K562 (cell line): ENCODE data around the gene DYNC2I2. TPM values are rescaled to one million over a fixed set of nuclear protein-coding genes. Genes with fewer than 3 reads are reported as not detected.

ENCODE experiments used
- ATAC-seq: fragments of 200-7000 bp; cut with Tn5 transposase; 3 replicates; pipeline ENCODE4 v1.9.1; 2020; ENCODE audit warnings: moderate library complexity
- BruUV-seq: library from RNA; stranded (reverse); fragments of 400-500 nt; replicated peaks from 2 replicates; lab custom pipeline; 2021; lab: Mats Ljungman, UMichigan
- CTCF ChIA-PET: fragments of 300-600 bp; formaldehyde crosslinking; extraction: SDS; loops from one replicate; lab custom pipeline; 2021; ENCODE audit warnings: low intra/inter-chr PET ratio; lab: Yijun Ruan, JAX
- POLR2A ChIA-PET: fragments of 300-600, 350-650 bp; sonication (Branson Sonifier 250); formaldehyde crosslinking; extraction: SDS; loops from one replicate; lab custom pipeline; 2021; ENCODE audit warnings: antibody characterized with exemption, inconsistent platforms; lab: Yijun Ruan, JAX
- DNase-seq, 4 experiments: peaks; one replicate each; pipeline versions ENCODE4 v3.0.0 to v3.0.0-alpha.2; 2011 to 2018; ENCODE audit warnings: low spot score in 3 of 4, mixed read lengths in 3 of 4; ENCODE audit errors: extremely low read depth in 1 of 4
- FAIRE-seq: peaks from 2 replicates; lab custom pipeline; 2011; peaks lifted over from hg19 to GRCh38; lab: Jason Lieb, UNC
- H2AFZ ChIP-seq: 2 replicates; pipeline ENCODE4 v1.6.0; 2011; ENCODE audit warnings: low read depth, low read length, control low read depth, inconsistent platforms
- H3K27ac ChIP-seq: fragments of 200-600 bp; 3 replicates; pipeline ENCODE4 v1.8.0; 2011; ENCODE audit warnings: low read depth, mild to moderate bottlenecking, control low read depth, inconsistent platforms, low read length, moderate library complexity, mixed read lengths; ENCODE audit errors: extremely low read depth
- H3K27me3 ChIP-seq, 2 experiments: fragments of 300-600 bp in 1 of 2; 2 replicates in 1 of 2; 3 replicates in 1 of 2; pipeline versions ENCODE4 v1.6.0 to v1.8.0; 2011; ENCODE audit warnings: inconsistent platforms in 2 of 2, low read length in 2 of 2, mild to moderate bottlenecking in 1 of 2, mixed read lengths in 1 of 2, moderate library complexity in 1 of 2; ENCODE audit not compliant: control insufficient read depth in 2 of 2, insufficient read depth in 2 of 2
- H3K36me3 ChIP-seq: fragments of 300-600 bp; 3 replicates; pipeline ENCODE4 v1.8.0; 2011; ENCODE audit warnings: mild to moderate bottlenecking, low read length, inconsistent platforms; ENCODE audit not compliant: control insufficient read depth, insufficient read depth
- H3K4me1 ChIP-seq, 2 experiments: fragments of 200-600 bp in 1 of 2; replicated peaks in 1 of 2; 2 replicates in 1 of 2; 3 replicates in 1 of 2; pipeline versions ENCODE4 v1.5.1 to v1.8.0; 2011; ENCODE audit warnings: inconsistent platforms in 2 of 2, low read length in 2 of 2, mild to moderate bottlenecking in 1 of 2, mixed read lengths in 1 of 2, moderate library complexity in 1 of 2; ENCODE audit not compliant: control insufficient read depth in 2 of 2, insufficient read depth in 2 of 2
- H3K4me2 ChIP-seq: 2 replicates; pipeline ENCODE4 v1.6.1; 2011; ENCODE audit warnings: low read length, control low read depth, inconsistent platforms, mixed read lengths; ENCODE audit not compliant: insufficient read depth
- H3K4me3 ChIP-seq: fragments of 200-600 bp; sonication (generic), shearing (Covaris generic); 2 replicates; pipeline ENCODE4 v1.5.1; 2016; ENCODE audit warnings: control low read depth, inconsistent platforms
- H3K79me2 ChIP-seq: fragments of 200-600 bp; 3 replicates; pipeline ENCODE4 v1.8.0; 2011; ENCODE audit warnings: low read length, inconsistent platforms; ENCODE audit not compliant: control insufficient read depth, insufficient read depth
- H3K9ac ChIP-seq, 2 experiments: 2 replicates each; pipeline versions ENCODE4 v1.6.0 to v1.6.1; 2011; ENCODE audit warnings: low read depth in 2 of 2, low read length in 2 of 2, control low read depth in 1 of 2, inconsistent platforms in 1 of 2, mild to moderate bottlenecking in 1 of 2, mixed read lengths in 1 of 2; ENCODE audit not compliant: insufficient read depth in 1 of 2
- H3K9me1 ChIP-seq: one replicate; pipeline ENCODE4 v1.6.0; 2011; ENCODE audit warnings: inconsistent platforms, mild to moderate bottlenecking, low read length, moderate library complexity; ENCODE audit not compliant: control insufficient read depth, insufficient read depth
- H3K9me3 ChIP-seq: replicated peaks from 2 replicates; pipeline ENCODE4 v1.5.1; 2011; ENCODE audit warnings: low read depth, low read length, inconsistent platforms; ENCODE audit not compliant: control insufficient read depth, insufficient read depth
- H4K20me1 ChIP-seq: replicated peaks from 2 replicates; pipeline ENCODE4 v1.6.1; 2011; ENCODE audit warnings: low read length, inconsistent platforms, mixed read lengths; ENCODE audit not compliant: control insufficient read depth, insufficient read depth
- ARHGAP35 ChIP-seq: fragments of 450-650 bp; IDR thresholded peaks from 2 replicates; pipeline ENCODE4 v1.6.1; 2018; ENCODE audit not compliant: partially characterized antibody
- ELF4 ChIP-seq: fragments of 450-650 bp; formaldehyde crosslinking; IDR thresholded peaks from 2 replicates; pipeline ENCODE4 v1.4.0; 2022; ENCODE audit warnings: missing genetic modification characterization
- FOXA1 ChIP-seq: fragments of 450-650 bp; IDR thresholded peaks from 2 replicates; pipeline ENCODE4 v1.6.1; 2016; ENCODE audit warnings: mild to moderate bottlenecking, borderline replicate concordance
- MAFK ChIP-seq: IDR thresholded peaks from 2 replicates; pipeline ENCODE4 v1.6.1; 2011; ENCODE audit warnings: low read length, improper control_type of control experiment
- POLR2G ChIP-seq: fragments of 200-400 bp; formaldehyde crosslinking; IDR thresholded peaks from 2 replicates; pipeline ENCODE4 v1.6.1; 2017; ENCODE audit warnings: low read depth, mild to moderate bottlenecking, antibody characterized with exemption, low read length, moderate library complexity
- RBM22 ChIP-seq: fragments of 200-400 bp; formaldehyde crosslinking; IDR thresholded peaks from 2 replicates; pipeline ENCODE4 v1.6.1; 2018; ENCODE audit warnings: low read length, low read depth; ENCODE audit not compliant: poor library complexity, severe bottlenecking
- SIN3A ChIP-seq, 2 experiments: fragments of 150-350 bp in 1 of 2; IDR thresholded peaks; 2 replicates each; pipeline ENCODE4 v1.6.1; 2011 to 2016; ENCODE audit warnings: borderline replicate concordance in 2 of 2, low read depth in 2 of 2, low read length in 2 of 2, mild to moderate bottlenecking in 2 of 2, moderate library complexity in 2 of 2; ENCODE audit not compliant: control insufficient read depth in 1 of 2
- ZBTB8A ChIP-seq: fragments of 450-650 bp; IDR thresholded peaks from 2 replicates; pipeline ENCODE4 v1.6.1; 2018; ENCODE audit warnings: mild to moderate bottlenecking, moderate library complexity; ENCODE audit not compliant: partially characterized antibody
- ZNF239 ChIP-seq: fragments of 250-450 bp; sonication (Bioruptor Pico); IDR thresholded peaks from 2 replicates; pipeline ENCODE4 v1.4.0; 2020; ENCODE audit warnings: mild to moderate bottlenecking
- ZNF253 ChIP-seq: fragments of 250-450 bp; sonication (Bioruptor Pico); conservative IDR thresholded peaks from 2 replicates; pipeline ENCODE4 v1.6.1; 2021; ENCODE audit warnings: mild to moderate bottlenecking
- WGBS: fragments of 100-300 bp; shearing (Covaris generic); methylation state at CpG from one replicate; pipeline ENCODE4 v1.1.6; 2016; ENCODE audit warnings: low coverage, mixed read lengths; ENCODE audit not compliant: insufficient coverage; ENCODE audit errors: missing lambda C conversion rate; 5-methylcytosine and 5-hydroxymethylcytosine counted together
- in situ Hi-C: fragments of 300-500 bp; cut with MboI; formaldehyde crosslinking; loops from 4 replicates; pipeline ENCODE4 v1.15.0; 2018; ENCODE audit warnings: inconsistent platforms, mixed read lengths
- intact Hi-C: fragments of 100-400 bp; cut with micrococcal nuclease; formaldehyde crosslinking; loops from 2 replicates; pipeline ENCODE4 v1.14.2; 2022
- polyA plus RNA-seq, 8 experiments: library from polyadenylated mRNA; depleted of rRNA in 4 of 8; stranded (reverse) in 5 of 8; unstranded in 3 of 8; fragments of >200 nt; fragmentation: Nextera tagmentation in 2 of 8; fragmentation: Illumina TruSeq in 1 of 8; extraction: Ambion mirVana in 2 of 8; extraction: Trizol in 1 of 8; gene quantifications; 2 replicates each; pipeline versions ENCODE4 v1.2.1 to v1.2.3, GENCODE V29; 2011 to 2014; ENCODE audit warnings: inconsistent platforms in 1 of 8, missing spikeins in 1 of 8
- total RNA-seq, 7 experiments: library from RNA; depleted of rRNA in 6 of 7; stranded (reverse); fragments of >200 nt in 6 of 7; fragmentation: Illumina TruSeq in 2 of 7; extraction: Trizol in 2 of 7; gene quantifications; 2 replicates each; pipeline versions ENCODE4 v1.2.1 to v1.2.3, GENCODE V29; 2011 to 2021; ENCODE audit warnings: low replicate concordance in 1 of 7
- TF ChIP-seq, protein P1 (sequence below): fragments of 250-450 bp; sonication (Bioruptor Pico); IDR thresholded peaks from 2 replicates; pipeline ENCODE4 v1.9.0; 2021; ENCODE audit warnings: mild to moderate bottlenecking, inconsistent platforms

The DYNC2I2 gene
- total and polyA plus RNA-seq, 9 of the 15 experiments (the other 6 are each of a cell fraction or from before 2014, with no cell fraction given), result 1.5 to 249 (median 70.0) TPM

DNA sequence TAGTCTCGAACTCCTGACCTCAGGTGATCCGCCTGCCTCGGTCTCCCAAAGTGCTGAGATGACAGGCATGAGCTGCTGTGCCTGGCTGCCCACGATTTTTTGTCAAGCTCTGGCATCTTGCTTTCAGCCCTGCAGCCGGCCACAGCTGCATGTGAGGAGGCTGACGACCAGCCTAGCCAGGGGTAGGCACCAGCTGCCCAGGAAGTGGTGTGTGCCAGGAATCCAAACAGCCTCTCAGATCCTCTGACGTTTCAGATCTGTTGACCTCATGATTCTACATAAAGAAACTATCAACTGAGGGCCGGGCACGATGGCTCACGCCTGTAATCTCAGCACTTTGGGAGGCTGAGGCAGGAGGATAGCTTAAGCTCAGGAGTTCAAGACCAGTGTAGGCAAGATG is 19.0 kb downstream of the DYNC2I2 start:
- no peak overlapping the region for H2AFZ ChIP-seq
- no peak overlapping the region for H3K4me2 ChIP-seq
- no peak for ATAC-seq
- FAIRE-seq, result no peak
- H3K4me3 ChIP-seq, result no peak overlapping the region
- ChIA-PET POLR2A (interaction anchor here (0.6 kb wide), 1 partner anchor 281 kb away, joined by 4 read pairs; no protein-coding TSS in a partner anchor), CTCF (no interaction called here)
- WGBS, result 81% methylated on average over 10 of the region's 10 CpGs
- no peak overlapping the region for H3K27ac ChIP-seq
- no peaks in the 10 kb centered on the region for H3K9me1 ChIP-seq
- in situ Hi-C loops, result no loop called here
- TF ChIP-seq MAFK (no peak), ZNF253 (no peak), ARHGAP35 (no peak), FOXA1 (no peak), POLR2G (no peak), ZNF239 (CRISPR knock-in tag) (no peak), ZBTB8A (no peak), SIN3A (IDR thresholded peaks at IDR 0.05; ENCODE audit: borderline replicate concordance in 2 of 2, control insufficient read depth in 1 of 2, low read depth in 2 of 2, low read length in 2 of 2) (no peak), ELF4 (CRISPR knock-in tag) (no peak), RBM22 (no peak)
- TF ChIP-seq, protein P1, sequence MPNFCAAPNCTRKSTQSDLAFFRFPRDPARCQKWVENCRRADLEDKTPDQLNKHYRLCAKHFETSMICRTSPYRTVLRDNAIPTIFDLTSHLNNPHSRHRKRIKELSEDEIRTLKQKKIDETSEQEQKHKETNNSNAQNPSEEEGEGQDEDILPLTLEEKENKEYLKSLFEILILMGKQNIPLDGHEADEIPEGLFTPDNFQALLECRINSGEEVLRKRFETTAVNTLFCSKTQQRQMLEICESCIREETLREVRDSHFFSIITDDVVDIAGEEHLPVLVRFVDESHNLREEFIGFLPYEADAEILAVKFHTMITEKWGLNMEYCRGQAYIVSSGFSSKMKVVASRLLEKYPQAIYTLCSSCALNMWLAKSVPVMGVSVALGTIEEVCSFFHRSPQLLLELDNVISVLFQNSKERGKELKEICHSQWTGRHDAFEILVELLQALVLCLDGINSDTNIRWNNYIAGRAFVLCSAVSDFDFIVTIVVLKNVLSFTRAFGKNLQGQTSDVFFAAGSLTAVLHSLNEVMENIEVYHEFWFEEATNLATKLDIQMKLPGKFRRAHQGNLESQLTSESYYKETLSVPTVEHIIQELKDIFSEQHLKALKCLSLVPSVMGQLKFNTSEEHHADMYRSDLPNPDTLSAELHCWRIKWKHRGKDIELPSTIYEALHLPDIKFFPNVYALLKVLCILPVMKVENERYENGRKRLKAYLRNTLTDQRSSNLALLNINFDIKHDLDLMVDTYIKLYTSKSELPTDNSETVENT, result no peak
- intact Hi-C loops, result no loop called here
- no peaks in the 10 kb centered on the region; the same call in 1 of the 2 replicates for H4K20me1 ChIP-seq
- H3K27me3 ChIP-seq, result no peaks in the 10 kb centered on the region
- peaks cover 0 to 30% of the 10 kb centered on the region in 2 experiments; a peak in 2 of 5 replicates for H3K4me1 ChIP-seq
- no peak for DNase-seq
- peaks cover 79% of the 10 kb centered on the region for H3K36me3 ChIP-seq
- no peaks in the 10 kb centered on the region for H3K9me3 ChIP-seq
- BruUV-seq, result no TSS peak
- H3K79me2 ChIP-seq, result no peaks in the 10 kb centered on the region
- no peak overlapping the region; a peak in 1 of 4 replicates for H3K9ac ChIP-seq
